ENCODE data around the gene ZNF423.

GRCh38 chr16:49471038-49471727, 384.7 kb downstream of the ZNF423 start:
- TF ChIP-seq SKI (IDR thresholded peaks at IDR 0.05; ENCODE audit: partially characterized antibody) (no peak), REST (IDR thresholded peaks at IDR 0.05; ENCODE audit: borderline replicate concordance in 1 of 2, low read depth in 1 of 2, low read length in 2 of 2) (no peak), POLR2A (IDR thresholded peaks at IDR 0.05; ENCODE audit: insufficient read depth in 1 of 2, low read depth in 2 of 2, low read length in 2 of 2) (no peak), ZBTB2 (CRISPR knock-in tag; IDR thresholded peaks at IDR 0.05; ENCODE audit: low read depth) (no peak), ZMAT5 (CRISPR knock-in tag; IDR thresholded peaks at IDR 0.05; ENCODE audit: borderline replicate concordance, low read depth) (no peak), MED13 (CRISPR knock-in tag; IDR thresholded peaks at IDR 0.05) (no peak), BCL6 (CRISPR knock-in tag; IDR thresholded peaks at IDR 0.05) (no peak), PAX8 (CRISPR knock-in tag; IDR thresholded peaks at IDR 0.05; ENCODE audit: borderline replicate concordance) (no peak)

All from HepG2 (cell line).